Mesodermal cell (in vitro differentiated cells): Measurements from ENCODE around the gene LIAS.

ENCODE experiments used
- H3K27ac ChIP-seq: 2 replicates; pipeline ENCODE4 v1.7.0; 2013; ENCODE audit warnings: mild to moderate bottlenecking, low read depth, low read length, moderate library complexity; ENCODE audit not compliant: severe bottlenecking
- H3K36me3 ChIP-seq: 2 replicates; pipeline ENCODE4 v1.7.1; 2013; ENCODE audit warnings: mild to moderate bottlenecking, low read length, moderate library complexity; ENCODE audit not compliant: control insufficient read depth, insufficient read depth
- H3K4me1 ChIP-seq: one replicate; pipeline ENCODE4 v1.7.1; 2013; ENCODE audit warnings: mild to moderate bottlenecking, low read length; ENCODE audit not compliant: insufficient read depth, control insufficient read depth, poor library complexity, severe bottlenecking
- H3K4me3 ChIP-seq: 2 replicates; pipeline ENCODE4 v1.7.0; 2013; ENCODE audit warnings: low read length, control low read depth, mild to moderate bottlenecking; ENCODE audit not compliant: insufficient read depth, poor library complexity, severe bottlenecking; ENCODE audit errors: extremely low read depth
- H3K9me3 ChIP-seq: 2 replicates; pipeline ENCODE4 v1.7.1; 2013; ENCODE audit warnings: mild to moderate bottlenecking, low read length, moderate library complexity; ENCODE audit not compliant: control insufficient read depth
- WGBS, 2 experiments: methylation state at CpG; one replicate each; pipeline ENCODE4 v1.1.5; 2013; ENCODE audit warnings: missing lambda C conversion rate in 2 of 2; ENCODE audit not compliant: insufficient coverage in 2 of 2; 5-methylcytosine and 5-hydroxymethylcytosine counted together

Gene LIAS

DNA sequence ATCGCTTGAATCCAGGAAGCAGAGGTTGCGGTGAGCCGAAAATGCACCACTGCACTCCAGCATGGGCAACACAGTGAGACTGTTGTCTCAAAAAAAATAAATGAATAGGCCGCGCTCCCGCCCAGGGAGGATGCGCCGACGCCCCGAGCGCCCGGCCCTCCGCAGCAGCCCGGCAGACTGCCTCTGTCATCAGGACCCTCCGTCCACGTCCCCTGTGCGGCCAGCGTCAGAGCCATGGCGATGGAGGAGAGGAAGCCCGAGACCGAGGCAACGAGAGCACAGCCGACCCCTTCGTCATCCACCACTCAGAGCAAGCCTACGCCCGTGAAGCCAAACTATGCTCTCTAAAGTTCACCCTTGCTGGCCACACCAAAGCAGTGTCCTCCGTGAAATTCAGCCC lies 21.4 kb downstream of the LIAS start:
- Histone ChIP-seq H3K4me3 (no peak overlapping the region), H3K9me3 (no peaks in the 10 kb centered on the region), H3K36me3 (peaks cover 9% of the 10 kb centered on the region), H3K27ac (no peak overlapping the region), H3K4me1 (no peaks in the 10 kb centered on the region)
- 92 to 95% methylated on average over 27 of the region's 27 CpGs for WGBS, 2 experiments

DNA sequence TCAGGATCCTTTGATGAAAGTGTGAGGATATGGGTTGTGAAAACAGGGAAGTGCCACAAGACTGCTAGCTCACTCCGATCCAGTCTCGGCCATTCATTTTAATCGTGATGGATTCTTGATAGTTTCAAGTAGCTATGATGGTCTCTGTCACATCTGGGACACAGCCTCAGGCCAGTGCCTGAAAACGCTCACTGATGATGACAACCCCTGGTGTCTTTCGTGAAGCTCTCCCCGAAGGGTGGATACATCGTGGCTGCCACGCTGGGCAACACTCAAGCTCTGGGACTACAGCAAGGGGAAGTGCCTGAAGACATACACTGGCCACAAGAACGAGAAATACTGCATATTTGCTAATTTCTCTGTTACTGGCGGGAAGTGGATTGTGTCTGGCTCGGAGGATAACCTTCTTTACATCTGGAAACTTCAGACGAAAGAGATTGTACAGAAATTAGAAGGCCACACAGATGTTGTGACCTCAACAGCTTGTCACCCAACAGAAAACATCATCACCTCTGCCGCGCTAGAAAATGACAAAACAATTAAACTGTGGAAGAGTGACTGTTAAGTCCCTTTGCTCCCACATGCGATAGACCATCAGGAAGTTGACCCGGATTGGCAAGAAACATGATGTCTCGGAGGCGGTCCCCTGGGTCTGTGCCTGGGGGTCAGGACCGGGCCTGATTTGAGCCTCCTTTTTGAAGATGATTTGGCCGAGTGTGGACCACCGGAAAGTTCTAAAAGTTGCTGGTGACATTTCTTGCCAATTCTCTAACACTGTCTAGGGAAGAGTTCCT lies 22.2 kb downstream of the LIAS start:
- Histone ChIP-seq H3K4me1 (no peaks in the 10 kb centered on the region), H3K36me3 (peaks cover 9% of the 10 kb centered on the region), H3K4me3 (no peak overlapping the region), H3K9me3 (peaks cover 3% of the 10 kb centered on the region), H3K27ac (no peak overlapping the region)
- 89 to 92% methylated on average over 19 to 20 of the region's 21 CpGs for WGBS, 2 experiments

- Histone ChIP-seq H3K36me3 (no peaks in the 10 kb centered on the region), H3K4me3 (no peak overlapping the region), H3K9me3 (peaks cover 3% of the 10 kb centered on the region), H3K4me1 (peaks cover 6% of the 10 kb centered on the region), H3K27ac (no peak overlapping the region)
- WGBS, 2 experiments, result 94% methylated on average over 5 of the region's 6 CpGs
Measured at GRCh38 chr4:39484582-39485272, 25.9 kb downstream of the LIAS start.

DNA sequence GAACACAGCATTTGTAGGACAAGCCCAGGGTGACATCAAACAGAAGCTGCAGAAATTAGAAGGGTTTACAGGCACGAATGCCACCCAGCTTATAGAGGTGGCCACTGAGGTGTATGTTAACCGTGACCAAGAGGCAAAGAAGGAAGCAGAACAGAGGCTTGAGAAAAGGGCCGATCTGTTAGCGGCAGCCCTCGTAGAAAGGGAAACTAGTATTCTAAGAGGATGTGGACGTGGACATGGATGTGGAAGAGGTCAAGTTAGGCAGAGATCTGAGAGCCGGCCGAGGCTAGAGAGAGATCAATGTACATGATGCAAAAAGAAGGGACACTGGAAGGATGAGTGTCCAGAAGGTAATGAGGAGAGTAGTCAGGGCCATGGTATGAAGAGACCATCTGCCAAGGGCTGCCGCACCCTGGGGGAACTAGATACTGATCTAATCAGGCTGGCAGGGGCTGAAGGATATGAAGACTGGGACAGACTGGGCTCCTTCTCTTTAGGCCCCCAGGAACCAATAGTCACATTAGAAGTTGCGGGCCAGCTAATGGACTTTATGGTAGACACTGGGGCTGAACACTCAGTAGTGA lies 27.5 kb downstream of the LIAS start:
- WGBS, 2 experiments, result 88 to 89% methylated on average over 9 of the region's 10 CpGs
- no peak overlapping the region for H3K27ac ChIP-seq

DNA sequence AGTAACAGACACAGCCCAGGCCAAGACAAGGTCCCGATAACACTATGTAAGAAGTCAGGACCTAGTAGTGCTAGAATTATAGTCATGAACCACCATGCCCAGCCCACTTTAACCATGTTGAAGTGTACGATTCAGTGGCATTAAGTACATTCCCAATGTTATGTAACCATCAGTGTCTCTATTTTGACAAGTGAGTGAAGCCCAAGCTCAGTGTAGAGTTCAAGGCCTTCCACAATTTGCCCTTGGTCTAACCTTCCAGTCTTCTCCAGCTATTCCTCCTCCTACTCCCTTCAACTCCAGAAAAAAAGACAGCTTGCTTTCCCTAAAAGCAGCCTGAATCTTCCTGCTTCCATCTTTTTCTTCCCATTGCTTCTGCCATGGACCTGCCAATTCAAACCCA lies 31.5 kb downstream of the LIAS start:
- 94% methylated on average over 2 of the region's 2 CpGs; no CpG with 5 or more reads in 1 of the 2 experiments for WGBS, 2 experiments
- no peak overlapping the region for H3K4me3 ChIP-seq
- no peak overlapping the region for H3K27ac ChIP-seq
- H3K9me3 ChIP-seq, result peaks cover 2% of the 10 kb centered on the region
- peaks cover 6% of the 10 kb centered on the region for H3K4me1 ChIP-seq
- H3K36me3 ChIP-seq, result no peaks in the 10 kb centered on the region

More for the DNA sequence above, 27.5 kb downstream of the LIAS start:
- no peaks in the 10 kb centered on the region for H3K36me3 ChIP-seq
- peaks cover 3% of the 10 kb centered on the region for H3K9me3 ChIP-seq
- peaks cover 6% of the 10 kb centered on the region for H3K4me1 ChIP-seq
- H3K4me3 ChIP-seq, result no peak overlapping the region

- no peak overlapping the region for H3K4me3 ChIP-seq
- no peaks in the 10 kb centered on the region for H3K9me3 ChIP-seq
- WGBS, 2 experiments, result 100% methylated on average over 1 of the region's 1 CpG; no CpG with 5 or more reads in 1 of the 2 experiments
- H3K27ac ChIP-seq, result no peak overlapping the region
- peaks cover 13% of the 10 kb centered on the region for H3K36me3 ChIP-seq
- H3K4me1 ChIP-seq, result no peaks in the 10 kb centered on the region
Measured at GRCh38 chr4:39494354-39494753, 35.5 kb downstream of the LIAS start.

DNA sequence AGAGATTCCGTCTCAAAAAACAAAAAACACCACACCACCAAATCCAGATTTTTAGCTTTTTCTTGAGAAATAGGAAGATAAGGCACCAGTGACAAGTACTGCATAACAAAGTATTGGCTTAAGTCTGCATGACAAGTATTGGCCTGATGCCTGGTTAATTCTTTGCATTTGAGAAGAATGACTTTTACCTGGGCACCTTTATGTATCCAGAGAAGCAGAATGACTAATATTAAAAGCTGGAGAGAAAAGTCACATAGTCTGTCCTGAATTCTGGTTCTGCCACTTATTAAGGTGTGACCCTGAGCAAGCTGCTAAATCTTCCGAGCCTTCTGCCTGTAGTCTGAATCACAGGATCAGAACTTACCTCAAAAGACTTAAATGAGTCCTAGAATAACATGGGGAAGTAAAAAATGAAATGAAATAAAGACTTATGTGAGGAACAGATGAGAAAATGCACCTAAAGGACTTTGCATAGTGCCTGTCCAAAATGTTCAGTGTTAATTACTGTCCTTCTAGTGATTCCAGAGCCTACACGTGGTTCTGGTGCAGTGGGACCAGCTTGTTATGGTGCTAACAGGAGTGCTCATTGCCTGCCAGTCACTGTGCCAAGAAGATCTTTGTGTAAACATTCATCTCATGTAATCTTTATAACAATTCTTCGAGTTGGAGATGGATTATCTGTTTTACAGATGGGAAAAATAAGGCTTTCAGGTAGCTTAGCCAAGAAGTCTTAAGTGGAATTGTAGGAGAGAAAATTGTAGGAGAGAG lies 36.8 kb downstream of the LIAS start:
- H3K4me3 ChIP-seq, result no peak overlapping the region
- peaks cover 24% of the 10 kb centered on the region for H3K36me3 ChIP-seq
- H3K9me3 ChIP-seq, result no peaks in the 10 kb centered on the region
- no peaks in the 10 kb centered on the region for H3K4me1 ChIP-seq
- H3K27ac ChIP-seq, result no peak overlapping the region
- WGBS, 2 experiments, result 88% methylated on average over 1 to 2 of the region's 4 CpGs

GRCh38 chr4:39497909-39498726 lies 39.3 kb downstream of the LIAS start:
- Histone ChIP-seq H3K4me1 (no peaks in the 10 kb centered on the region), H3K4me3 (no peak overlapping the region), H3K9me3 (no peaks in the 10 kb centered on the region), H3K36me3 (peaks cover 42% of the 10 kb centered on the region), H3K27ac (no peak overlapping the region)
- WGBS, 2 experiments, result 83% methylated on average over 1 of the region's 1 CpG; no CpG with 5 or more reads in 1 of the 2 experiments

DNA sequence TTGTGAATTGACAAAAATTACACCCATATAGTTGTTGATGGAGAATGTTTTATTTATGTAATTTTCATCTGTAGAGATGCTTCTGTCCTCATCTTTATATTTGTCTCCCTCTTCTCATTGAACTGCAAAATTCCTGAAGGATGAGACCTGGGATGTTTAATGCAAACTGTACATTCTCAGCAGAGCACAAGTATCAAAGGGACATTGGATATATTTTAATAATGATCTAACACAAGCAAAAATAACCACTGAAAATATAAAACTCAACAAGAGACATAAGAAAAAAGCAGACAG lies 39.8 kb downstream of the LIAS start:
- Histone ChIP-seq H3K4me3 (no peak overlapping the region), H3K36me3 (peaks cover 48% of the 10 kb centered on the region), H3K27ac (no peak overlapping the region), H3K4me1 (no peaks in the 10 kb centered on the region), H3K9me3 (no peaks in the 10 kb centered on the region)

DNA sequence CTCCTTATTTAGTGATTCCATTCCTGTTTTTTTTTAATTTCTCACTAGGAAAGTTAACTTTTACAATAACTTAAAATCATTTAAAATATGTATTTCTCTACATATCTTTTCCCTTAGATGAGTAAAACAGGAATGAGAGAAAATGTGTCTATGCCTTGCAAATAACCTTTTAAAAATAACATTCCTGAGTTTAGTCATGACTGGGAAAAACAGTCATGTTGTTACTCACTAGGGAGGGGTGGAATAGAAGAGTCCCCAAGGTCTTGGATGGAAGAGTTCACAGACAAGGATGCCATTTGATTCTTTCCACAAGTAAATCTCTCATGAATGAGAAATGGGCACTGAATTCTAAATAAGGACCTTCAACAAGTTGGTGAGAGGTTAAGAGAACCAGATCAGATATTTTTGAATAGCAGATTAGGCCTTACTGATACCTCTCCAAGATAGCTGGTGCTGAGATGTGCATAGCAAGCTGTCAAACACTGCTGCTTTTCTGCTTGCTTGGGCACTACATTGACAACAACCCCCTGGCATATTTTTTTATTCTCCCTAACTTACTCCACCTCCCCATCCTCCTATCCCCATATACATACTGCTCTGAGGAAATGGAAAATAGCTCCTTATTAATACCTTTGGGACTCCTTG lies 43.3 kb downstream of the LIAS start:
- Histone ChIP-seq H3K4me3 (no peak overlapping the region), H3K9me3 (no peaks in the 10 kb centered on the region), H3K4me1 (no peaks in the 10 kb centered on the region), H3K36me3 (peaks cover 81% of the 10 kb centered on the region), H3K27ac (no peak overlapping the region)
